RPMI7951 (cell line): ENCODE data around the gene CD300LD. TPM values are rescaled to one million over a fixed set of nuclear protein-coding genes. Genes with fewer than 3 reads are reported as not detected.
A peak's percentile ranks its signal among the peaks of the same experiment; 100 is the strongest.
"Not testable (repeated sequence)": the region's sequence is repeated elsewhere in the genome, so short reads cannot be mapped to it uniquely, and the experiment has no call there.

Experiments
- DNase-seq: peaks from one replicate; pipeline ENCODE4 v3.0.0-alpha.2; 2012; ENCODE audit warnings: low read depth
- total RNA-seq: library from RNA; depleted of rRNA; stranded (reverse); fragments of >200 nt; shearing (Covaris generic); gene quantifications from 2 replicates; pipeline ENCODE4 v1.2.3, GENCODE V29; 2014; rRNA removed

Gene CD300LD
- total RNA-seq, result not detected in 2 replicates

DNA sequence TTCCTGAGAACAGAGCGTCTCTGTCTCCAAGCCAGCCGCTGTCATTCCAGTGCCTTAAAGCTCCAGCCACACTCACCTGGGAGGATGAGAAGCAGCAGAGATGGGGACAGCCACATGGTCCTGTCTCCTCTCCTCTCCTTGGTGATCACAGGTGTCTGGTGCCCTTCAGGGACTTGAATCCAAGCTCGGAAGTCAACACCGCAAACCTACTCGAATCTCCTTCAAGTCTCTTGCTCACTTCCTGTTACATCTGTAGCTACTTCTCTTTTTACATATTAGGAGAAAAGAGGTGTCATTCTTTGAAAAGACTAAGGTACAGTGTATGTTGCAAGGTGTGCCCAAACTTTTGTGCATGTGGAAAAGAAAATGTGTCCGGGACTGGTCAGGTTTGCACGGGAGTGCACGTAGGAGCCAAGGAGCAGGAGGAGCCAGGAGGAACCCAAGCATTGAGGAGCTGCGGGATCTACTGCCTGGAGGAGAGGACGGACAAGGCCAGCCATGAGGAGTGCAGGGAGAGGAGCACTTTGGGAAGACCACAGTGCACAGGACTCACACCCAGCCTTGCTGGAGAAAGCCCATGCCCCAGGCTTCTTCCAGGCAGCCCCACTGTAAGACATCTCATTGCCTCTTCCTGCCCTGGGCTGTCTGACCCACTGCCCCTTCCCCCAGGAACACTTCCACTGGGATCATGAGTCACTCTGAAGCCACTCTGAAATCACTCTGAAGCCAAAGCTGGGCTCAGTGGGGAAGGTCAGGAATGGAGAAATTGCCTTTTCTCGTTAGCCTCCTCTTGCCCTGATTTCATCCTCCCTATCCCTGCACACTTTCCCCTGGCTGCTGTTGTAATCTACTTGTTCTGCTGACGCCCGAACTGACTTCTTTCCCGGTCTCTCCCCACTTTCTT lies at the start of gene CD300LD:
CD300LD (minus strand) TSS at position 197 of the 904 bp plus-strand sequence; CDS start at position 116, 81 bp downstream.
- DNase-seq, result peak; percentile 14

DNA sequence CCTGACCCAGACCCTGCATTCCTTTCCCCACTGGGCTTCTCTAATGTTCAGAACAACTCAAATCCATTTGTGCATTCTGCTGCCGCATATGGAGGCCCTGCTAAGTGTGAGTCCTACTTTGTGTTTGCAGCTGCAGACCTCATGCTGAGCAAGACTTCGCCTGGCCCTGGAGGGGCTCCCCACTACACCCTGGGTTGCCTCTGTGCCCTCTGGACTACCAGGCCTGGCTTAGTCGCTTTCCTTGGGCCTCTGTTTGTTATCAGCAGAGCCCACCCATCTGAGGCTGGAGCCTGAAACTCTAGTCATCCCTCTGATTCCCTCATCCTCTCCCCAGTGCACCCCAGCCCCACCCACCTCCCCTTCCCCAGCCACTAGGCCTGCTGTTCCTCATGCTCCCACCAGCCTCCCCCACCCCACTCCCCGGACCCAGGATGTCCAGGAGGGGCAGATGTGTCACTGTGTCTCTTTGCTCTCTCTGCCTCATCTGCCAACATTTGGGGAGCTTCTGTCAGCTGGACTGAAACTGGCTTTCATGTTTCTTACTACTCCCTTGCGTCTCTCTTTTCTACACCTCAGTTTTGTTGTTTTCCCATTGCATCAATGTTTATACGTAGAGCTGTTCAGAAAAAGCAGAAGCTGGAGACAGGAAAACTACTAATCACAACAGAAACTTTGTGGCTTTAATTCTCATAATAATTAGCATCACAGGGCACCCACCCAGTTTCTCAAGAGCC lies 49.3 kb upstream of the CD300LD start:
- no peak for DNase-seq

- DNase-seq, result peak; percentile 15
Observed at GRCh38 chr17:74639704-74640151, 47.6 kb upstream of the CD300LD start.

DNA sequence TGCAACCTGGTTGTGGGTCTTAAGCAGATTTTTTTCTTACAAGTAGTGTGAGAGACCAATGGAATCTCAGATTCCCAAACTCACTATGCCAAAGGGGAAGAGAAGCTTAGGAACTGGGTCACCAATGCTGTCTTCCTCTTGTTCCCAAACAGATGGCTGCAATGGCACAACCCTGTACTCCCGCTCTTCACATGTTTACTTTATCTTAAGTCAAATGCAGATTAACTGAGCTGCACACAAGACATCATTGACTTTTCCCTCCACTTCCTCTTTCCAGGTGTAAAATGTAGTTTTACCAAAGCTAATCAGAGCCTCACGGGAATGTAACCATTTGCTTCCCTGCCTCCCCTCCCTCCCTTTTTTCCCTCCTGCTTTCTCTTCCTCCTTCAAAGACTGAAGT lies 45.8 kb upstream of the CD300LD start:
- DNase-seq, result no peak

- DNase-seq, result no peak
Observed at GRCh38 chr17:74637265-74637664, 45.2 kb upstream of the CD300LD start.

- not testable (repeated sequence) for DNase-seq
Observed at GRCh38 chr17:74636541-74637085, 44.5 kb upstream of the CD300LD start.

GRCh38 chr17:74635418-74635817 lies 43.3 kb upstream of the CD300LD start:
- DNase-seq, result no peak

DNA sequence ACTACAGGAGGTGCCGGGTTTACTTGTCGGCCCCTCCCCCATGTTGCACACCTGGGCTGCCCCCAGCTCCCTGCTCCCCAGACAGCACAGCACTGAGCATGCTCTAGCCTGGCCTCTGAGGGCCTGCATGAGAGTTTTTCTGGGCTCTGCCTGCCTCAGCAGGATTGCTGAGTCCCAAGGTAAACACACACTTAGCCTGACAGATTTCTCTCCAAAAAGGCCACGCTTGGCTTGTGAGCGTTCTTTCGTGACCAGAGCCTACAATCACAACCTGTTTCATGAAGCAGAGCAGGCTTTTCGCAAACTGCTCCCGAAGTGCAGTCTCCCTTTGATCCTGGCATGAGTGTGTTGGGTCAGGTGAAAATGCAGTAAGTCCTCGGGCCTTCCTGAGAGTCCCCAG lies 41.2 kb upstream of the CD300LD start:
- no peak for DNase-seq

DNA sequence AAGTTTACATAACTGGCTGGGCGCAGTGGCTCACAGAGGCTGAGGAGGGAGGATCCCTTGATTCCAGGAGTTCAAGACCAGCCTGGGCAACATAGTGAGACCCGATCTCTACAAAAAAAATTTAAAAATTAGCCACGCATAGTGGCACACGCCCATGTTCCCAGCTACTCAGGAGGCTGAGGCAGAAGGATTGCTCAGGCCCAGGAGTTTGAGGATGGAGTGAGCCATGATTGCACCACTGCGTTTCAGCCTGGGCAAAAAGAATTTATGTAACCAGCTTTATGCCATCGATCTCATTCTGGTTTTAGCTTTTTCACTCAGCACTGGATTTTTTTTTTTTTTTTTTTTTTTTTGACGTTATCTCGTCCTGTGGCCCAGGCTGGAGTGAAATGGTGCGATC lies 40.5 kb upstream of the CD300LD start:
- DNase-seq, result no peak

- DNase-seq, result no peak
Observed at GRCh38 chr17:74631468-74632450, 39.7 kb upstream of the CD300LD start.

DNA sequence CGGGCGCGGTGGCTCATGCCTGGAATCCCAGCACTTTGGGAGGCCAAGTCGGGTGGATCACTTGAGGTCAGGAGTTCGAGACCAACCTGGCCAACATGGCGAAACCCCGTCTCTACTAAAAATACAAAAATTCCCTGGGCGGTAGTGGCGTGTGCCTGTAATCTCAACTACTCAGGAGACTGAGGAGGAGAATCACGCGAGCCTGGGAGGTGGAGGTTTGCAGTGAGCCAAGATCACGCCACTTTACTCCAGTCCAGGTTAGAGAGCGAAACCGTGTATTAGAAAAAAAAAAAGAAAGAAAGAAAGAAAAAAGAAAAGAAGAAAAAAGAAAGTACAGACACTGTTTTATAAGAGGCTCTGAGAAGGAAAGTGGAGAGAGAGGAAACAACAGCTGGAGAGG lies 38.2 kb upstream of the CD300LD start:
- not testable (repeated sequence) for DNase-seq

GRCh38 chr17:74625661-74626060 lies 33.6 kb upstream of the CD300LD start:
- DNase-seq, result no peak

GRCh38 chr17:74624131-74624530 lies 32.0 kb upstream of the CD300LD start:
- no peak for DNase-seq

- DNase-seq, result no peak
Observed at GRCh38 chr17:74623693-74624093, 31.6 kb upstream of the CD300LD start, which contains the start of gene CD300E. Gene CD300E (minus strand): TSS chr17:74623738. CDS start chr17:74623621, 117 bp downstream.

DNA sequence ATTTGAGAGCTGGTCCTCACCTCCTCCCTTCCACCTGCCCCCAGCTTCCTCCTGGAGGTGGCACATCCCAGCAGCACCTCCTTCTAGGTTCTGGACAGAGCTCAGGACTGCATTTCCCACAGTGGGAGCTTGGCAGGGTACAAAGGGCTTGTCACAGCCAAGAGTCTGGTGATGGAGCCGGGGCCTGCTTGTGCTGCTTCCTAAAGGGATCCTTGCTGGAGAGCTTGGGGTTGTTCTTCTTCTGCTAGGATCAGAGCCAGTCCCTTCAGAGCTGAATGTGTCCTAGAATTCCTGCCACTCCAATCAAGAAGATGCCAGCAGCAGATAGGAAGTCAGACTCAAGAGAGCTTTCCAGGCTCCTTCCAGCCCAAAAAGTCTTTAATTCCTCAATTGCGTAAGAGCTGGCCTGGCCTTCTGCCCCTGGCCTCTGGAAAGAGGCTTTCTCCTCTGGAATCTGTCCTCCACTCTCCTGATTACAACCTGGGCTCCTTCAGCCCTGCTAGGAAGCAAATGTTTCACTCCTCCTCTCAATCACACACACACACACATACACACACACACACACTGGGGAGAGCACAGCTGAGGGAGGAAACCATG lies 27.1 kb upstream of the CD300LD start:
- DNase-seq, result no peak

GRCh38 chr17:74618451-74618850 lies 26.4 kb upstream of the CD300LD start:
- no peak for DNase-seq

- DNase-seq, result no peak
Observed at GRCh38 chr17:74616696-74617095, 24.6 kb upstream of the CD300LD start.

DNA sequence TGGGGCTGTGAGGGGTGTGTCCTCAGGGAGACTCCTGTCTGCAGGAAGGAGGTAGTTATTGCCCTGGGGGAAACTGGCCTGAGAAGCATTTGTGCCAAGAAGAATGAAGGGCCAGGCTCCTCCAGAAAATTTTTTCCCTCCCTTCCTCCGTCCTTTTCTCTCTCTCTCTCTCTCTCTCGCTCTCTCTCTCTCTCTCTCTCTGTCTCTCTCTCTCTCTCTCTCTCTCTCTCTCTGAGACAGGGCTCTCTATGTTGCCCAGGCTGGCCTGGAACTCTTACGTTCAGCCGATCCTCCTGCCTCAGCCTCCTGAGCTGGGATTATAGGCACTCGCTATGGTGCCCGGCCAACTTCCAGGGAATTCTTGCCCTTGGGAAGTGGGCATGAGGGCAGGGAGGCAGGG lies 20.0 kb upstream of the CD300LD start:
- DNase-seq, result no peak

DNA sequence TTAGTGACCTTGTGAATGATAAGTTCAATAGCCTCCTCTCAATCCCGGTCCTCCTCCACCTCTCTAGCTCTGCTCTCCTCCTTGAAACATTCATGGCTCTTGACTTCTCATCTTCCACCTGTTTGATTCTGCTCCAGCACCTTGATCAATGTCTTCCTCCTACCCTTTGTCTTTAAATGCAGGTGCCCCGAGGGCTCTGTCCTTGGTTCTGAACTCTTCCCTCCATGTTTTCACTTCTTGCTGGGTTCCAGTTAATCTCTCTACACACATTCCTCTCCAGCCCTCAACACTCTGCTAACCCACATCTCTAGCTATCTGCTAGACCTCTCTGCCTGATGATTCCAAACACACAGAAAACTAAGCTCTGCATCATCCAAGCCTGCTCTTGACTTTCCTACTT lies 18.0 kb upstream of the CD300LD start:
- DNase-seq, result no peak

- no peak for DNase-seq
Observed at GRCh38 chr17:74608511-74608910, 16.4 kb upstream of the CD300LD start.

DNA sequence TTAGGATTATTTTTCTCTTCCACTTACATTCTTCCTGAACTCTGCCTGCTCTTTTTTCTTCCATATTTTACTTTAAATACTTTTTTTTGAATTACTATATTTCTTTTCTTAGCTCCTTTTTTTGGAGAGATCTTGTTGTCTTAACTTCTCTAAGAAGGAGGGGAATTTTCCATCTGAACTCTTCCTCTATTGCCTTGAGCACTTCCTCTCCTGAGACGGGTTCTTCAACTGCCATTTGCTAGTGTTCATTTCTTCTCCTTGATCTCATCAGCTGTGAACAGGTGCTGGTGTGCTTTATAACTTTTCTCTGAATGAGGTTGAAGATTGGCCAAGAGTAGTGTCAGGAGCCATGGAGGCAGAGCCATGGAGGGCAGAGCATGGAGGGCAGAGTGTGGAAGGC lies 15.1 kb upstream of the CD300LD start:
- DNase-seq, result no peak
